GM23248 (cell line): ENCODE measurements around the gene MAP2K1. TPM values are rescaled to one million over a fixed set of nuclear protein-coding genes. Genes with fewer than 3 reads are reported as not detected.

Experiments used
- DNase-seq: peaks from one replicate; pipeline ENCODE4 v3.0.0-alpha.2; 2015
- H2AFZ ChIP-seq: fragments of 200-600 bp; sonication (generic); 2 replicates; pipeline ENCODE4 v1.6.1; 2016; ENCODE audit warnings: antibody characterized with exemption
- H3F3A ChIP-seq: fragments of 200-600 bp; sonication (generic); 2 replicates; pipeline ENCODE4 v1.6.1; 2016; ENCODE audit warnings: mild to moderate bottlenecking, antibody characterized with exemption, mixed run types; ENCODE audit not compliant: insufficient read depth
- H3K27ac ChIP-seq: fragments of 200-600 bp; sonication (generic); 2 replicates; pipeline ENCODE4 v1.5.1; 2016; ENCODE audit warnings: mild to moderate bottlenecking
- H3K27me3 ChIP-seq: fragments of 200-600 bp; sonication (generic); replicated peaks from 2 replicates; pipeline ENCODE4 v1.6.1; 2016; ENCODE audit warnings: mild to moderate bottlenecking; ENCODE audit not compliant: insufficient read depth
- H3K36me3 ChIP-seq: fragments of 200-600 bp; sonication (generic); 2 replicates; pipeline ENCODE4 v1.6.1; 2016; ENCODE audit warnings: low read depth, mild to moderate bottlenecking
- H3K4me1 ChIP-seq: fragments of 200-600 bp; sonication (generic); 2 replicates; pipeline ENCODE4 v1.6.1; 2016; ENCODE audit warnings: mild to moderate bottlenecking; ENCODE audit not compliant: insufficient read depth
- H3K4me2 ChIP-seq: fragments of 200-600 bp; sonication (generic); one replicate; pipeline ENCODE4 v1.6.1; 2016; ENCODE audit warnings: mild to moderate bottlenecking; ENCODE audit not compliant: unreplicated experiment
- H3K4me3 ChIP-seq: fragments of 200-600 bp; sonication (generic); 2 replicates; pipeline ENCODE4 v1.5.1; 2016; ENCODE audit warnings: mild to moderate bottlenecking
- H3K79me2 ChIP-seq: fragments of 200-600 bp; sonication (generic); 2 replicates; pipeline ENCODE4 v1.6.1; 2016; ENCODE audit warnings: mild to moderate bottlenecking; ENCODE audit not compliant: insufficient read depth
- H3K9ac ChIP-seq: fragments of 200-600 bp; sonication (generic); 2 replicates; pipeline ENCODE4 v1.6.1; 2016; ENCODE audit warnings: mild to moderate bottlenecking
- H3K9me2 ChIP-seq: fragments of 200-600 bp; sonication (generic); 2 replicates; pipeline ENCODE4 v1.6.1; 2016; ENCODE audit warnings: mixed run types, mild to moderate bottlenecking, moderate library complexity; ENCODE audit not compliant: insufficient read depth
- H3K9me3 ChIP-seq: fragments of 200-600 bp; sonication (generic); one replicate; pipeline ENCODE4 v1.6.1; 2017; ENCODE audit warnings: low read depth
- H4K20me1 ChIP-seq: fragments of 200-600 bp; sonication (generic); 2 replicates; pipeline ENCODE4 v1.6.0; 2016; ENCODE audit not compliant: insufficient read depth
- EZH2 ChIP-seq: fragments of 200-600 bp; sonication (generic); IDR thresholded peaks from 2 replicates; pipeline ENCODE4 v1.6.1; 2018; ENCODE audit warnings: antibody characterized with exemption, mild to moderate bottlenecking; ENCODE audit not compliant: insufficient read depth, poor library complexity, severe bottlenecking
- EZH2phosphoT487 ChIP-seq: fragments of 200-600 bp; sonication (generic); IDR thresholded peaks from 2 replicates; pipeline ENCODE4 v1.6.1; 2018; ENCODE audit warnings: antibody characterized with exemption, moderate library complexity, mild to moderate bottlenecking, low read depth; ENCODE audit not compliant: insufficient read depth
- WGBS, 2 experiments: methylation state at CpG; one replicate each; pipeline ENCODE4 v1.1.6; 2015 to 2017; ENCODE audit warnings: low lambda C conversion rate in 2 of 2, low coverage in 1 of 2; ENCODE audit errors: missing lambda C conversion rate in 2 of 2; 5-methylcytosine and 5-hydroxymethylcytosine counted together
- in situ Hi-C: fragments of 300-500 bp; cut with MboI; formaldehyde crosslinking; loops from 2 replicates; pipeline ENCODE4 v1.15.0; 2020
- polyA plus RNA-seq: library from polyadenylated mRNA; unstranded; fragments of >200 nt; fragmentation: Nextera tagmentation; extraction: Ambion mirVana; gene quantifications from 2 replicates; pipeline ENCODE4 v1.2.1, GENCODE V29; 2016
- total RNA-seq: library from RNA; depleted of rRNA; stranded (reverse); fragments of >200 nt; shearing (Covaris generic); gene quantifications from 2 replicates; pipeline ENCODE4 v1.2.3, GENCODE V29; 2014

Gene MAP2K1
- total and polyA plus RNA-seq, 2 experiments from 2014 or later, result 55.7 to 56.2 TPM

- in situ Hi-C loops, result no loop called here
These were observed 102.6 kb downstream of the MAP2K1 start for GRCh38 chr15:66489179-66489791.

DNA sequence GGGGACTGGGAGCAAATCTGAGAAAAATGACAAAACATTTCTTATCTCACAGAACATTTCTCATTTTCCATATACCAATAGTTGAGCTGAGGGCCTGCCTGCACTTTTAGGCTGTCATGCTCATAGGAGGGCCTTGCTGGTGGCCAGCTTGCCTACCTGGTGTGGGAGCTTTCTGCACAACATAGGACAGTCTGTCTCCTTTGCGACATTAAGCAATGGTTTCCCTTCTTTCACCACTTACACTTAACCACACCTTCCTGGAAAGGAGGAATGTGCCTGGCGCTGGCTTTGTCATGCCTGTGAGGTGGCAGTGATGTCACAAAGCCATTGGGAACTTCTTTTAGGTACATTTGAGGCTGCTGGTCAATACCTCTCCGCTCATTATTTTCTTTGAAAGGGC, 105.1 kb downstream of the MAP2K1 start:
- in situ Hi-C loops, result no loop called here

More at GRCh38 chr15:66489179-66489791, 102.6 kb downstream of the MAP2K1 start:
- H3K36me3 ChIP-seq, result peaks cover 42% of the 10 kb centered on the region
- H3K4me1 ChIP-seq, result no peaks in the 10 kb centered on the region
- no peaks in the 10 kb centered on the region for H3K27me3 ChIP-seq
- H3K4me3 ChIP-seq, result no peak overlapping the region
- no peak overlapping the region for H3K9ac ChIP-seq
- no peaks in the 10 kb centered on the region; the same call in 1 of the 2 replicates for H4K20me1 ChIP-seq
- peaks cover 3% of the 10 kb centered on the region; the same call in 1 of the 2 replicates for H3K79me2 ChIP-seq
- no peak for DNase-seq
- H3K9me3 ChIP-seq, result no peaks in the 10 kb centered on the region
- 86 to 87% methylated on average over 6 of the region's 6 CpGs for WGBS, 2 experiments
- H3F3A ChIP-seq, result peaks cover 7% of the 10 kb centered on the region
- no peak overlapping the region for H2AFZ ChIP-seq
- H3K27ac ChIP-seq, result no peak overlapping the region
- no peak overlapping the region for H3K4me2 ChIP-seq
- no peaks in the 10 kb centered on the region for H3K9me2 ChIP-seq
- TF ChIP-seq EZH2phosphoT487 (no peak), EZH2 (no peak)

DNA sequence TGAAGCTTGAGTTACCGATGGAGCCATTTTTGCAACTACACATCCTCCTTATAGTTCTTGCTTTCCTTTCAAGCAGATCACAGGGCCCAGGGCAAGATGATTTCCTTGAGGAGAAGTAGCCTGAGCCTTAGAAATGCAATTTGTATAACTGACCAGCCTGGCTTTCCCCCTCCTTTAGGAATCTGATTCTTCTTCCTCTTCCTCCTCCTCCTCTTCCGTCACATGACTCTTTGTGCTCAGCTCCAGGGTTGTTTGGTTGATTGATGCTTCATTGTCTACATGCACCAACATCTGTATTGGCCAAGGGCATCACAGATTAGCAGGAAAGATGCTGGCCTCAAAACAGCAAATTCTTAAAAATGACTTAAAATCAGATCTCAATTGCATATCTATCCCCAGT, 107.5 kb downstream of the MAP2K1 start:
- peaks cover 44% of the 10 kb centered on the region for H3K36me3 ChIP-seq
- H2AFZ ChIP-seq, result no peak overlapping the region
- H3K9me3 ChIP-seq, result no peaks in the 10 kb centered on the region
- H3K27me3 ChIP-seq, result no peaks in the 10 kb centered on the region
- H3K4me2 ChIP-seq, result no peak overlapping the region
- peaks cover 33% of the 10 kb centered on the region for H3F3A ChIP-seq
- no peak for DNase-seq
- no peaks in the 10 kb centered on the region for H3K9me2 ChIP-seq
- TF ChIP-seq EZH2 (no peak), EZH2phosphoT487 (no peak)
- no peak overlapping the region for H3K4me3 ChIP-seq
- no peak overlapping the region for H3K9ac ChIP-seq
- H3K27ac ChIP-seq, result no peak overlapping the region
- peaks cover 20% of the 10 kb centered on the region for H3K79me2 ChIP-seq
- WGBS, 2 experiments, result 92 to 100% methylated on average over 2 of the region's 2 CpGs
- no peaks in the 10 kb centered on the region for H3K4me1 ChIP-seq
- H4K20me1 ChIP-seq, result no peaks in the 10 kb centered on the region
- in situ Hi-C loops, result no loop called here

More for the DNA sequence above, 105.1 kb downstream of the MAP2K1 start:
- Histone ChIP-seq H3K9ac (no peak overlapping the region), H3K4me1 (no peaks in the 10 kb centered on the region), H3K9me3 (no peaks in the 10 kb centered on the region), H3F3A (peaks cover 18% of the 10 kb centered on the region), H3K4me2 (no peak overlapping the region), H3K4me3 (no peak overlapping the region), H3K9me2 (no peaks in the 10 kb centered on the region), H3K27ac (no peak overlapping the region), H4K20me1 (no peaks in the 10 kb centered on the region), H3K27me3 (no peaks in the 10 kb centered on the region), H2AFZ (no peak overlapping the region), H3K36me3 (peaks cover 40% of the 10 kb centered on the region), H3K79me2 (peaks cover 14% of the 10 kb centered on the region)
- no peak for DNase-seq
- WGBS, 2 experiments, result 94 to 97% methylated on average over 3 of the region's 3 CpGs
- TF ChIP-seq EZH2phosphoT487, result no peak

DNA sequence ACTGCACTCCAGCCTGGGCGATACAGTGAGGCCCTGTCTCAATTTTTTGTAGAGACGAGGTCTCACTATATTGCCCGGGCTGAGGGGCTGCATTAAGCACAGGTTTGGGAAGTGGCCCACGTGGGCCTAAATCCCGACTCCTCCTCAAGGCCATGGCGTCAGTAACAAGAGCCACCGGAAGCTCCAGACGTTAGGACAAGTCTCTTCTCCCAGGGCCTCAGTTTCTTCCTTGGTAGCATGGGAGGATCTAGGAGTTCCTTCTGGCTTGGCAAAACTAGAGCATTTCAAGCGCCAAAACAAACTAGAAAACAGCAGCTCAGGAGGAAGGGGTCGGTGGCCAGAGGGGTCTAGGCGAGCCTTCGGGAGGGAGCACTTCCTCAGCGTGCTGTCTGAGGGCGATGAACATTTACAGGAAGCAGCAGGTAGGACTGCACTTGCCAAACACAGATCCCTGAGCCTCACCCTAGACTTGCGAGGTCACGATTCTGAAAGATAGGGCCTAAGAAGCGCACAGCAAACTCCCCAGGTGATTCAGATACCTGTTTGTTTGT, 110.3 kb downstream of the MAP2K1 start:
- peak overlapping the region; percentile 55 for H3K27ac ChIP-seq
- peak overlapping the region; percentile 90 for H3K9ac ChIP-seq
- 22 to 23% methylated on average over 17 of the region's 17 CpGs for WGBS, 2 experiments
- H3K9me2 ChIP-seq, result no peaks in the 10 kb centered on the region
- peaks cover 65% of the 10 kb centered on the region for H3K36me3 ChIP-seq
- DNase-seq, result peak; percentile 32
- H3K4me2 ChIP-seq, result peak overlapping the region; percentile 99
- TF ChIP-seq EZH2phosphoT487 (no peak), EZH2 (no peak)
- H3K4me1 ChIP-seq, result peaks cover 2% of the 10 kb centered on the region
- no peaks in the 10 kb centered on the region for H3K27me3 ChIP-seq
- H3K4me3 ChIP-seq, result peak overlapping the region; percentile 99
- H3F3A ChIP-seq, result peaks cover 57% of the 10 kb centered on the region
- H2AFZ ChIP-seq, result peak overlapping the region; percentile 86
- in situ Hi-C loops, result no loop called here
- H3K9me3 ChIP-seq, result no peaks in the 10 kb centered on the region
- H4K20me1 ChIP-seq, result 0 out of 2 replicates have a peak, but pooled peaks cover under 1% of the 10 kb centered on the region
- peaks cover 43% of the 10 kb centered on the region for H3K79me2 ChIP-seq
